ENCODE data around the gene NDUFA5. TPM values are rescaled to one million over a fixed set of nuclear protein-coding genes. Genes with fewer than 3 reads are reported as not detected.

Gene NDUFA5
- 100 and 101 TPM in 2 replicates for total RNA-seq (2014; rRNA removed; shearing (Covaris generic))
- polyA plus RNA-seq (2014; cell fraction: nucleus; rRNA removed): 62.4 and 73.3 TPM in 2 replicates

- DNase-seq (ENCODE audit: extremely low read depth, low read depth): peak; percentile 99
Measured at GRCh38 chr7:123557398-123558288, at the start of gene NDUFA5. Gene NDUFA5, minus strand, starts transcription at chr7:123557818. Its CDS starts 23 bp downstream, at chr7:123557795.

- no peak for DNase-seq (ENCODE audit: extremely low read depth, low read depth)
Measured at GRCh38 chr7:123604739-123605138, 47.1 kb upstream of the NDUFA5 start.

GRCh38 chr7:123602648-123603047, 45.0 kb upstream of the NDUFA5 start:
- no peak for DNase-seq (ENCODE audit: extremely low read depth, low read depth)

- no peak for DNase-seq (ENCODE audit: extremely low read depth, low read depth)
Measured at GRCh38 chr7:123601530-123601929, 43.9 kb upstream of the NDUFA5 start, which contains the start of gene ASB15. Gene ASB15, plus strand, starts transcription at chr7:123601821. Its CDS starts 12,682 bp downstream, at chr7:123614503.

- no peak for DNase-seq (ENCODE audit: extremely low read depth, low read depth)
Measured at GRCh38 chr7:123600876-123601275, 43.3 kb upstream of the NDUFA5 start.

- no peak for DNase-seq (ENCODE audit: extremely low read depth, low read depth)
Measured at GRCh38 chr7:123599766-123600165, 42.1 kb upstream of the NDUFA5 start.

- no peak for DNase-seq (ENCODE audit: extremely low read depth, low read depth)
Measured at GRCh38 chr7:123598657-123599056, 41.0 kb upstream of the NDUFA5 start.

- peak; percentile 22 for DNase-seq (ENCODE audit: extremely low read depth, low read depth)
Measured at GRCh38 chr7:123594813-123595241, 37.2 kb upstream of the NDUFA5 start.

- no peak for DNase-seq (ENCODE audit: extremely low read depth, low read depth)
Measured at GRCh38 chr7:123588376-123588775, 30.8 kb upstream of the NDUFA5 start.

GRCh38 chr7:123583821-123584220, 26.2 kb upstream of the NDUFA5 start:
- DNase-seq (ENCODE audit: extremely low read depth, low read depth): no peak

GRCh38 chr7:123581162-123581459, 23.5 kb upstream of the NDUFA5 start:
- no peak for DNase-seq (ENCODE audit: extremely low read depth, low read depth)

GRCh38 chr7:123580406-123581161, 23.0 kb upstream of the NDUFA5 start:
- DNase-seq (ENCODE audit: extremely low read depth, low read depth): peak; percentile 48

GRCh38 chr7:123579416-123579815, 21.8 kb upstream of the NDUFA5 start:
- no peak for DNase-seq (ENCODE audit: extremely low read depth, low read depth)

- no peak for DNase-seq (ENCODE audit: extremely low read depth, low read depth)
Measured at GRCh38 chr7:123573896-123574467, 16.4 kb upstream of the NDUFA5 start.

GRCh38 chr7:123573341-123573740, 15.7 kb upstream of the NDUFA5 start:
- no peak for DNase-seq (ENCODE audit: extremely low read depth, low read depth)

GRCh38 chr7:123571684-123572083, 14.1 kb upstream of the NDUFA5 start:
- DNase-seq (ENCODE audit: extremely low read depth, low read depth): no peak

- DNase-seq (ENCODE audit: extremely low read depth, low read depth): no peak
Measured at GRCh38 chr7:123571187-123571586, 13.6 kb upstream of the NDUFA5 start.

GRCh38 chr7:123570390-123571182, 13.0 kb upstream of the NDUFA5 start:
- no peak for DNase-seq (ENCODE audit: extremely low read depth, low read depth)

- DNase-seq (ENCODE audit: extremely low read depth, low read depth): no peak
Measured at GRCh38 chr7:123569352-123570010, 11.9 kb upstream of the NDUFA5 start.

GRCh38 chr7:123562121-123562520, 4.5 kb upstream of the NDUFA5 start:
- no peak for DNase-seq (ENCODE audit: extremely low read depth, low read depth)
